Heart left ventricle (tissue), 13 donors: Measurements from ENCODE around the gene MKRN3.

ENCODE experiments used
- POLR2A ChIP-seq, 2 donors: fragments of 450-650 bp; IDR thresholded peaks; one replicate each; pipeline ENCODE4 v1.6.1; 2017; ENCODE audit warnings: antibody characterized with exemption in 2 of 2, mild to moderate bottlenecking in 2 of 2, moderate library complexity in 2 of 2
- TF ChIP-seq, protein P1 (sequence below), 12 donors: fragments of 200-600 bp; sonication (generic) in 4 of 12; IDR thresholded peaks; one replicate each; pipeline versions ENCODE4 v1.5.0 to v1.8.0; 2018 to 2022; ENCODE audit warnings: antibody characterized with exemption in 12 of 12, mild to moderate bottlenecking in 5 of 12
- donor health status: ischemic (EF 13 %, LVEDD 7.1; RV severe dilation, severe dysfunction).
- donor health status: DM: no; HTN: yes; CAD: no.
- donor health status: DM: no; HTN: no; CAD: no.
- donor health status: ischemic (EF 25% LVEDD 6.9; RV normal size, moderate dysfunction).
- donor health status: ischemic (EF 25% LVEDD 5.7; RV mildly dilated, moderate dysfunction).
- donor health status: ischemic (EF 35%, LVEDD 5.7; RV mildly dilated, moderate dysfunction).
- donor health status: nonischemic (EF 11% LVEDD 7.7; RV severe dilation, severe dysfunction).
- donor health status: DM: yes; HTN: yes; CAD: no.
- donor health status: PGD.
- donor health status: ischemic (EF 29% LVEDD 5.4; RV normal size, mild dysfunction).
- donor health status: nonischemic (EF 23%, LVEDD 6.1; RV moderate dilation, normal function).

DNA sequence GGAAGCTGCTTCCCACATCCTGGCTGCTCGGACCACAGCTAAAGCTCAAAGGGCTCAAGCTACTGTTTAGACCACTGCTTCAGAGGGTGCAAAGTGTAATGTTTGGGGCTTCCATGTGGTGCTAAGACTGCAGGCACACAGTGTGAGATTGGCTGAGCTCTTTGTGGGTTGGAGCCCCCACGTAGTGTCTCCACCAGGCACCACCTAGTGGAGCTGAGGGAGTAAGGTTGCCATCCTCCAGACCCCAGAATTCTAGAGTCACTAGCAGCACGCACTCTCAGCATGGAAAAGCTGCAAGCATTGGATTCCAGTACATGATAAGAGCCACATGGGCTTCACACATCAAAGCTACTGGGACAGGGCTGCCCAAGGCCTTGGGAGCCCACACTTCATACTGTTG is 9.3 kb downstream of the MKRN3 start:
- TF ChIP-seq, protein P1, sequence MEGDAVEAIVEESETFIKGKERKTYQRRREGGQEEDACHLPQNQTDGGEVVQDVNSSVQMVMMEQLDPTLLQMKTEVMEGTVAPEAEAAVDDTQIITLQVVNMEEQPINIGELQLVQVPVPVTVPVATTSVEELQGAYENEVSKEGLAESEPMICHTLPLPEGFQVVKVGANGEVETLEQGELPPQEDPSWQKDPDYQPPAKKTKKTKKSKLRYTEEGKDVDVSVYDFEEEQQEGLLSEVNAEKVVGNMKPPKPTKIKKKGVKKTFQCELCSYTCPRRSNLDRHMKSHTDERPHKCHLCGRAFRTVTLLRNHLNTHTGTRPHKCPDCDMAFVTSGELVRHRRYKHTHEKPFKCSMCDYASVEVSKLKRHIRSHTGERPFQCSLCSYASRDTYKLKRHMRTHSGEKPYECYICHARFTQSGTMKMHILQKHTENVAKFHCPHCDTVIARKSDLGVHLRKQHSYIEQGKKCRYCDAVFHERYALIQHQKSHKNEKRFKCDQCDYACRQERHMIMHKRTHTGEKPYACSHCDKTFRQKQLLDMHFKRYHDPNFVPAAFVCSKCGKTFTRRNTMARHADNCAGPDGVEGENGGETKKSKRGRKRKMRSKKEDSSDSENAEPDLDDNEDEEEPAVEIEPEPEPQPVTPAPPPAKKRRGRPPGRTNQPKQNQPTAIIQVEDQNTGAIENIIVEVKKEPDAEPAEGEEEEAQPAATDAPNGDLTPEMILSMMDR (IDR thresholded peaks at IDR 0.05): no peak
- TF ChIP-seq POLR2A (IDR thresholded peaks at IDR 0.05): no peak
